Mammary epithelial cell (primary cell): Measurements from ENCODE around the gene CTIF.

Experiments used
- CTCF ChIP-seq, 2 donors: IDR thresholded peaks in 1 of 2; conservative IDR thresholded peaks in 1 of 2; 2 replicates each; pipeline ENCODE4 v1.5.1; 2011 to 2012; ENCODE audit warnings: inconsistent platforms in 2 of 2, low read length in 2 of 2, mild to moderate bottlenecking in 2 of 2, control low read depth in 1 of 2, low read depth in 1 of 2; ENCODE audit not compliant: insufficient read depth in 1 of 2; ENCODE audit errors: extremely low read depth in 1 of 2
- EZH2 ChIP-seq: IDR thresholded peaks from 2 replicates; pipeline ENCODE4 v1.6.1; 2012; ENCODE audit warnings: low read length, inconsistent platforms, borderline replicate concordance

- no peak for TF ChIP-seq CTCF (conservative IDR thresholded peaks at IDR 0.05 in 1 of 2, IDR thresholded peaks at IDR 0.05 in 1 of 2; ENCODE audit: extremely low read depth in 1 of 2, insufficient read depth in 1 of 2, low read depth in 1 of 2, low read length in 2 of 2)
- TF ChIP-seq EZH2 = no peak
These were observed 41.2 kb downstream of the CTIF start for GRCh38 chr18:48580066-48580465.
